Thyroid gland (tissue), 4 donors: ENCODE measurements around the gene CRB3.

Experiments used
- POLR2A ChIP-seq, 2 donors: fragments of 450-650 bp; IDR thresholded peaks; one replicate each; pipeline ENCODE4 v1.6.1; 2017; ENCODE audit warnings: antibody characterized with exemption in 2 of 2, mild to moderate bottlenecking in 2 of 2, moderate library complexity in 1 of 2
- TF ChIP-seq, protein P1 (sequence below), 6 experiments: fragments of 200-600 bp in 3 of 6; fragments of 450-650 bp in 3 of 6; sonication (generic) in 3 of 6; IDR thresholded peaks; one replicate each; pipeline ENCODE4 v1.5.1; 2016 to 2019; ENCODE audit warnings: antibody characterized with exemption in 6 of 6, mild to moderate bottlenecking in 2 of 6, inconsistent platforms in 1 of 6, moderate library complexity in 1 of 6

DNA sequence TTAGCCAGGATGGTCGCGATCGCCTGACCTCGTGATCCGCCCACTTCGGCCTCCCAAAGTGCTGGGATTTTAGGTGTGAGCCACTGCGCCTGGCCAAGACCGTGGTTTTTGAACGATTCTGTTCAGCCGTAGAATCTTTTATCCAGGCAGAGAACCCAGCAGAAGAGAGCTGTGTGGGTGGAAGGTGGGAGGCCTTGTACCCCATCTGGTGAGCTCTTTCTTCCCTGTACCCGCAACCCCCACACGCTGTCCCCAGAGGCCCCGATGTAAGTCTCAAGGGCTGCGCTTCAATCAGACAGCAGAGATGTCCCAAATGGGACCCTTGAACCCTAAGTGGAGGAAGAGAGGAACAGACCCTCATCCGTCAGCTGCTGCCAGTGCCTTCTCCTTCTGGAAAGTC lies 8.1 kb upstream of the CRB3 start:
- TF ChIP-seq, protein P1, sequence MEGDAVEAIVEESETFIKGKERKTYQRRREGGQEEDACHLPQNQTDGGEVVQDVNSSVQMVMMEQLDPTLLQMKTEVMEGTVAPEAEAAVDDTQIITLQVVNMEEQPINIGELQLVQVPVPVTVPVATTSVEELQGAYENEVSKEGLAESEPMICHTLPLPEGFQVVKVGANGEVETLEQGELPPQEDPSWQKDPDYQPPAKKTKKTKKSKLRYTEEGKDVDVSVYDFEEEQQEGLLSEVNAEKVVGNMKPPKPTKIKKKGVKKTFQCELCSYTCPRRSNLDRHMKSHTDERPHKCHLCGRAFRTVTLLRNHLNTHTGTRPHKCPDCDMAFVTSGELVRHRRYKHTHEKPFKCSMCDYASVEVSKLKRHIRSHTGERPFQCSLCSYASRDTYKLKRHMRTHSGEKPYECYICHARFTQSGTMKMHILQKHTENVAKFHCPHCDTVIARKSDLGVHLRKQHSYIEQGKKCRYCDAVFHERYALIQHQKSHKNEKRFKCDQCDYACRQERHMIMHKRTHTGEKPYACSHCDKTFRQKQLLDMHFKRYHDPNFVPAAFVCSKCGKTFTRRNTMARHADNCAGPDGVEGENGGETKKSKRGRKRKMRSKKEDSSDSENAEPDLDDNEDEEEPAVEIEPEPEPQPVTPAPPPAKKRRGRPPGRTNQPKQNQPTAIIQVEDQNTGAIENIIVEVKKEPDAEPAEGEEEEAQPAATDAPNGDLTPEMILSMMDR (IDR thresholded peaks at IDR 0.05), result no peak
- TF ChIP-seq POLR2A (IDR thresholded peaks at IDR 0.05), result no peak
